K562 (cell line): ENCODE results near the gene IPP.

Experiments
- CBX5 ChIP-seq: IDR thresholded peaks from 2 replicates; pipeline ENCODE4 v1.6.1; 2014; ENCODE audit warnings: low read depth, borderline replicate concordance
- ELF1 ChIP-seq: fragments of 200-800 bp; sonication (Bioruptor generic); IDR thresholded peaks from 2 replicates; pipeline ENCODE4 v1.6.1; 2016; ENCODE audit warnings: missing genetic modification characterization, missing compliant biosample characterization
- PHF8 ChIP-seq: fragments of 200-600 bp; sonication (generic); IDR thresholded peaks from 2 replicates; pipeline ENCODE4 v1.6.1; 2012; ENCODE audit warnings: mixed run types, mild to moderate bottlenecking, inconsistent platforms, low read length, moderate library complexity, borderline replicate concordance
- RCOR1 ChIP-seq, 2 experiments: IDR thresholded peaks; 2 replicates each; pipeline ENCODE4 v1.6.1; 2012; ENCODE audit warnings: low read depth in 2 of 2, low read length in 2 of 2, borderline replicate concordance in 1 of 2, improper control_type of control experiment in 1 of 2
- SMAD1 ChIP-seq: fragments of 150-350 bp; IDR thresholded peaks from 2 replicates; pipeline ENCODE4 v1.6.1; 2014; ENCODE audit warnings: low read length, low read depth; ENCODE audit not compliant: partially characterized antibody
- ZBTB1 ChIP-seq: sonication (generic); formaldehyde crosslinking; IDR thresholded peaks from 2 replicates; pipeline ENCODE4 v1.8.1; 2023; ENCODE audit warnings: missing genetic modification reagents, low read depth, mild to moderate bottlenecking, borderline replicate concordance
- TF ChIP-seq, protein P1 (sequence below): fragments of 250-450 bp; sonication (Bioruptor Pico); IDR thresholded peaks from 2 replicates; pipeline ENCODE4 v1.4.0; 2020; ENCODE audit warnings: mild to moderate bottlenecking, moderate library complexity
- TF ChIP-seq, protein P2 (sequence below): sonication (generic); formaldehyde crosslinking; IDR thresholded peaks from 2 replicates; pipeline ENCODE4 v1.8.0; 2023; ENCODE audit warnings: mild to moderate bottlenecking, missing genetic modification reagents
- TF ChIP-seq, protein P3 (sequence below): fragments of 450-650 bp; IDR thresholded peaks from 2 replicates; pipeline ENCODE4 v1.6.1; 2016; ENCODE audit warnings: low read depth

DNA sequence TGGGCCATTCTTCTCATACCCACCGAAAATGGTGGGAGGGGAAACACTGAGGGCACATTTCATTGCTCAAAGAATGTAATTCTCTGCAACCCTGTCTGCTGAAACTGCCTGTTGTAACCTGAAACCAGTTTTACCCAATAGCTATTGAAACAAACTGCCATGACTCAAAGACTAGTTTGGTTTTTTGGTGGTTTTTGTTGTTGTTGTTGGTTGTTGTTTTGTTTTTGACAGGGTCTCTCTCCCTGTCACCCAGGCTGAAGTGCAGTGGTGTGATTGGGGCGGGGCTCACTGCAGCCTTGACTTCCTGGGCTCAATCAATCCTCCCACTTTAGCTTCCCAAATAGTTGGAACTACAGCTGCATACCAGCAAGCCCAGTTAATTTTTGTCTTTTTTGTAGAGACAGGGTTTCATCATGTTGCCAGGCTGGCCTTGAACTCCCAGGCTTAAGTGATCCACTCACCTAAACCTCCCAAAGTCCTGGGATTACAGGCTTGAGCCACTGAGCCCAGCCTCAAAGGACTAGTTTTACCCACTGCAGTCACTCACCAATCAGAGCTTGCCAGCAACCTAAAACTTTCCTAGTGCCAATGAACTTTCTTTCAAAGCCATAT is 2.1 kb upstream of the IPP start:
- TF ChIP-seq SMAD1 (no peak), PHF8 (no peak), ZBTB1 (CRISPR knock-in tag) (no peak), ELF1 (tag) (peak; percentile 29; the same call in 1 of the 2 replicates), RCOR1 (IDR thresholded peaks at IDR 0.05; ENCODE audit: borderline replicate concordance in 1 of 2, low read depth in 2 of 2, low read length in 2 of 2) (no peak), CBX5 (no peak)
- TF ChIP-seq, protein P1, sequence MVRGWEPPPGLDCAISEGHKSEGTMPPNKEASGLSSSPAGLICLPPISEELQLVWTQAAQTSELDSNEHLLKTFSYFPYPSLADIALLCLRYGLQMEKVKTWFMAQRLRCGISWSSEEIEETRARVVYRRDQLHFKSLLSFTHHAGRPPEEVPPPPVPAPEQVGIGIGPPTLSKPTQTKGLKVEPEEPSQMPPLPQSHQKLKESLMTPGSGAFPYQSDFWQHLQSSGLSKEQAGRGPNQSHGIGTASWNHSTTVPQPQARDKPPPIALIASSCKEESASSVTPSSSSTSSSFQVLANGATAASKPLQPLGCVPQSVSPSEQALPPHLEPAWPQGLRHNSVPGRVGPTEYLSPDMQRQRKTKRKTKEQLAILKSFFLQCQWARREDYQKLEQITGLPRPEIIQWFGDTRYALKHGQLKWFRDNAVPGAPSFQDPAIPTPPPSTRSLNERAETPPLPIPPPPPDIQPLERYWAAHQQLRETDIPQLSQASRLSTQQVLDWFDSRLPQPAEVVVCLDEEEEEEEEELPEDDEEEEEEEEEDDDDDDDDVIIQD (CRISPR knock-in tag), result no peak
- TF ChIP-seq, protein P2, sequence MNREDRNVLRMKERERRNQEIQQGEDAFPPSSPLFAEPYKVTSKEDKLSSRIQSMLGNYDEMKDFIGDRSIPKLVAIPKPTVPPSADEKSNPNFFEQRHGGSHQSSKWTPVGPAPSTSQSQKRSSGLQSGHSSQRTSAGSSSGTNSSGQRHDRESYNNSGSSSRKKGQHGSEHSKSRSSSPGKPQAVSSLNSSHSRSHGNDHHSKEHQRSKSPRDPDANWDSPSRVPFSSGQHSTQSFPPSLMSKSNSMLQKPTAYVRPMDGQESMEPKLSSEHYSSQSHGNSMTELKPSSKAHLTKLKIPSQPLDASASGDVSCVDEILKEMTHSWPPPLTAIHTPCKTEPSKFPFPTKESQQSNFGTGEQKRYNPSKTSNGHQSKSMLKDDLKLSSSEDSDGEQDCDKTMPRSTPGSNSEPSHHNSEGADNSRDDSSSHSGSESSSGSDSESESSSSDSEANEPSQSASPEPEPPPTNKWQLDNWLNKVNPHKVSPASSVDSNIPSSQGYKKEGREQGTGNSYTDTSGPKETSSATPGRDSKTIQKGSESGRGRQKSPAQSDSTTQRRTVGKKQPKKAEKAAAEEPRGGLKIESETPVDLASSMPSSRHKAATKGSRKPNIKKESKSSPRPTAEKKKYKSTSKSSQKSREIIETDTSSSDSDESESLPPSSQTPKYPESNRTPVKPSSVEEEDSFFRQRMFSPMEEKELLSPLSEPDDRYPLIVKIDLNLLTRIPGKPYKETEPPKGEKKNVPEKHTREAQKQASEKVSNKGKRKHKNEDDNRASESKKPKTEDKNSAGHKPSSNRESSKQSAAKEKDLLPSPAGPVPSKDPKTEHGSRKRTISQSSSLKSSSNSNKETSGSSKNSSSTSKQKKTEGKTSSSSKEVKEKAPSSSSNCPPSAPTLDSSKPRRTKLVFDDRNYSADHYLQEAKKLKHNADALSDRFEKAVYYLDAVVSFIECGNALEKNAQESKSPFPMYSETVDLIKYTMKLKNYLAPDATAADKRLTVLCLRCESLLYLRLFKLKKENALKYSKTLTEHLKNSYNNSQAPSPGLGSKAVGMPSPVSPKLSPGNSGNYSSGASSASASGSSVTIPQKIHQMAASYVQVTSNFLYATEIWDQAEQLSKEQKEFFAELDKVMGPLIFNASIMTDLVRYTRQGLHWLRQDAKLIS (CRISPR knock-in tag), result 0 out of 2 replicates have a peak, but pooled peaks have one; percentile 9
- TF ChIP-seq, protein P3, sequence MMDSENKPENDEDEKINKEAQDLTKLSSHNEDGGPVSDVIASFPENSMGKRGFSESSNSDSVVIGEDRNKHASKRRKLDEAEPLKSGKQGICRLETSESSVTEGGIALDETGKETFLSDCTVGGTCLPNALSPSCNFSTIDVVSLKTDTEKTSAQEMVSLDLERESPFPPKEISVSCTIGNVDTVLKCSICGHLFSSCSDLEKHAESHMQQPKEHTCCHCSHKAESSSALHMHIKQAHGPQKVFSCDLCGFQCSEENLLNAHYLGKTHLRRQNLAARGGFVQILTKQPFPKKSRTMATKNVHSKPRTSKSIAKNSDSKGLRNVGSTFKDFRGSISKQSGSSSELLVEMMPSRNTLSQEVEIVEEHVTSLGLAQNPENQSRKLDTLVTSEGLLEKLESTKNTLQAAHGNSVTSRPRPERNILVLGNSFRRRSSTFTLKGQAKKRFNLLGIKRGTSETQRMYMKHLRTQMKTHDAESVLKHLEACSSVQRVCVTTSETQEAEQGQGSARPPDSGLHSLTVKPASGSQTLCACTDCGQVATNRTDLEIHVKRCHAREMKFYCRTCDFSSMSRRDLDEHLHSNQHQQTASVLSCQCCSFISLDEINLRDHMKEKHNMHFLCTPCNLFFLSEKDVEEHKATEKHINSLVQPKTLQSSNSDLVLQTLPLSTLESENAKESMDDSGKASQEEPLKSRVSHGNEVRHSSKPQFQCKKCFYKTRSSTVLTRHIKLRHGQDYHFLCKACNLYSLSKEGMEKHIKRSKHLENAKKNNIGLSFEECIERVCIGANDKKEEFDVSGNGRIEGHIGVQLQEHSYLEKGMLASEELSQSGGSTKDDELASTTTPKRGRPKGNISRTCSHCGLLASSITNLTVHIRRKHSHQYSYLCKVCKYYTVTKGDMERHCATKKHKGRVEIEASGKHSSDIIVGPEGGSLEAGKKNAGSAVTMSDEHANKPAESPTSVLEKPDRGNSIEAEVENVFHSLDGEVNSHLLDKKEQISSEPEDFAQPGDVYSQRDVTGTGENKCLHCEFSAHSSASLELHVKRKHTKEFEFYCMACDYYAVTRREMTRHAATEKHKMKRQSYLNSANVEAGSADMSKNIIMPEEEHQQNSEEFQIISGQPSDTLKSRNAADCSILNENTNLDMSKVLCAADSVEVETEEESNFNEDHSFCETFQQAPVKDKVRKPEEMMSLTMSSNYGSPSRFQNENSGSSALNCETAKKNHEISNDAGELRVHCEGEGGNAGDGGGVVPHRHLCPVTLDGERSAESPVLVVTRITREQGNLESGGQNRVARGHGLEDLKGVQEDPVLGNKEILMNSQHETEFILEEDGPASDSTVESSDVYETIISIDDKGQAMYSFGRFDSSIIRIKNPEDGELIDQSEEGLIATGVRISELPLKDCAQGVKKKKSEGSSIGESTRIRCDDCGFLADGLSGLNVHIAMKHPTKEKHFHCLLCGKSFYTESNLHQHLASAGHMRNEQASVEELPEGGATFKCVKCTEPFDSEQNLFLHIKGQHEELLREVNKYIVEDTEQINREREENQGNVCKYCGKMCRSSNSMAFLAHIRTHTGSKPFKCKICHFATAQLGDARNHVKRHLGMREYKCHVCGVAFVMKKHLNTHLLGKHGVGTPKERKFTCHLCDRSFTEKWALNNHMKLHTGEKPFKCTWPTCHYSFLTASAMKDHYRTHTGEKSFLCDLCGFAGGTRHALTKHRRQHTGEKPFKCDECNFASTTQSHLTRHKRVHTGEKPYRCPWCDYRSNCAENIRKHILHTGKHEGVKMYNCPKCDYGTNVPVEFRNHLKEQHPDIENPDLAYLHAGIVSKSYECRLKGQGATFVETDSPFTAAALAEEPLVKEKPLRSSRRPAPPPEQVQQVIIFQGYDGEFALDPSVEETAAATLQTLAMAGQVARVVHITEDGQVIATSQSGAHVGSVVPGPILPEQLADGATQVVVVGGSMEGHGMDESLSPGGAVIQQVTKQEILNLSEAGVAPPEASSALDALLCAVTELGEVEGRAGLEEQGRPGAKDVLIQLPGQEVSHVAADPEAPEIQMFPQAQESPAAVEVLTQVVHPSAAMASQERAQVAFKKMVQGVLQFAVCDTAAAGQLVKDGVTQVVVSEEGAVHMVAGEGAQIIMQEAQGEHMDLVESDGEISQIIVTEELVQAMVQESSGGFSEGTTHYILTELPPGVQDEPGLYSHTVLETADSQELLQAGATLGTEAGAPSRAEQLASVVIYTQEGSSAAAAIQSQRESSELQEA, result no peak
